Endothelial cell of umbilical vein (primary cell): Measurements from ENCODE around the gene TMOD2. TPM values are rescaled to one million over a fixed set of nuclear protein-coding genes. Genes with fewer than 3 reads are reported as not detected.

Experiments used
- BruUV-seq: library from RNA; stranded (reverse); fragments of 400-500 nt; replicated peaks from 2 replicates; lab custom pipeline; 2021; lab: Mats Ljungman, UMichigan
- CTCF ChIA-PET: fragments of 300-600, 350-600 bp; sonication (Branson Sonifier 250); formaldehyde crosslinking; loops from one replicate; lab custom pipeline; 2021; ENCODE audit warnings: antibody characterized with exemption, inconsistent platforms; lab: Charles Lee
- POLR2A ChIA-PET: fragments of 300-600, 350-600 bp; sonication (Branson Sonifier 250); formaldehyde crosslinking; loops from one replicate; lab custom pipeline; 2021; ENCODE audit warnings: antibody characterized with exemption, inconsistent platforms; lab: Charles Lee
- DNase-seq: peaks from one replicate; pipeline ENCODE4 v3.0.0-alpha.2; 2011; ENCODE audit warnings: low read depth, low spot score
- FAIRE-seq: peaks from 2 replicates; lab custom pipeline; 2011; peaks lifted over from hg19 to GRCh38; lab: Jason Lieb, UNC
- H2AFZ ChIP-seq: 2 replicates; pipeline ENCODE4 v1.6.0; 2012; ENCODE audit warnings: low read depth, low read length, control low read depth, inconsistent platforms
- H3K27ac ChIP-seq: 2 replicates; pipeline ENCODE4 v1.5.1; 2011; ENCODE audit warnings: low read depth, mild to moderate bottlenecking, control low read depth, low read length, moderate library complexity; ENCODE audit not compliant: insufficient read depth
- H3K27me3 ChIP-seq, 2 experiments: 2 replicates each; pipeline versions ENCODE4 v1.6.0 to v1.6.1; 2011; ENCODE audit warnings: low read length in 2 of 2, mixed read lengths in 1 of 2; ENCODE audit not compliant: control insufficient read depth in 2 of 2, insufficient read depth in 2 of 2
- H3K36me3 ChIP-seq, 2 experiments: 2 replicates in 1 of 2; 3 replicates in 1 of 2; pipeline ENCODE4 v1.5.1; 2011; ENCODE audit warnings: low read length in 2 of 2, mild to moderate bottlenecking in 1 of 2, moderate library complexity in 1 of 2; ENCODE audit not compliant: control insufficient read depth in 2 of 2, insufficient read depth in 2 of 2; ENCODE audit errors: extremely low read depth in 1 of 2
- H3K4me1 ChIP-seq: 3 replicates; pipeline ENCODE4 v1.5.1; 2011; ENCODE audit warnings: mild to moderate bottlenecking, low read length; ENCODE audit not compliant: control insufficient read depth, insufficient read depth; ENCODE audit errors: extremely low read depth
- H3K4me2 ChIP-seq: 2 replicates; pipeline ENCODE4 v1.6.1; 2011; ENCODE audit warnings: low read length, control low read depth, mixed read lengths; ENCODE audit not compliant: insufficient read depth
- H3K4me3 ChIP-seq, 3 experiments: fragments of 200-600 bp in 1 of 3; sonication (generic), shearing (Covaris generic) in 1 of 3; replicated peaks in 1 of 3; 2 replicates each; pipeline ENCODE4 v1.5.1; 2011 to 2016; ENCODE audit warnings: control low read depth in 3 of 3, low read length in 3 of 3, mild to moderate bottlenecking in 2 of 3, inconsistent platforms in 1 of 3, low read depth in 1 of 3, moderate library complexity in 1 of 3; ENCODE audit not compliant: insufficient read depth in 1 of 3
- H3K79me2 ChIP-seq: 2 replicates; pipeline ENCODE4 v1.6.0; 2012; ENCODE audit warnings: low read length, inconsistent platforms; ENCODE audit not compliant: control insufficient read depth, insufficient read depth
- H3K9ac ChIP-seq: replicated peaks from 2 replicates; pipeline ENCODE3; 2011; ENCODE audit warnings: low read length, control low read depth; ENCODE audit not compliant: insufficient read depth; ENCODE audit errors: extremely low read depth
- H3K9me1 ChIP-seq: replicated peaks from 3 replicates; pipeline ENCODE4 v1.6.0; 2011; ENCODE audit warnings: mild to moderate bottlenecking, low read length; ENCODE audit not compliant: control insufficient read depth, insufficient read depth; ENCODE audit errors: extremely low read depth
- H3K9me3 ChIP-seq: replicated peaks from 2 replicates; pipeline ENCODE4 v1.5.1; 2012; ENCODE audit warnings: low read length, inconsistent platforms; ENCODE audit not compliant: control insufficient read depth, insufficient read depth
- H4K20me1 ChIP-seq: replicated peaks from 2 replicates; pipeline ENCODE3; 2011; ENCODE audit warnings: mild to moderate bottlenecking, low read length; ENCODE audit not compliant: control insufficient read depth, insufficient read depth; ENCODE audit errors: extremely low read depth
- CTCF ChIP-seq, 2 donors: IDR thresholded peaks; 1 replicate in 1 of 2; 2 replicates in 1 of 2; pipeline ENCODE4 v1.5.1; 2011; ENCODE audit warnings: low read length in 2 of 2, mild to moderate bottlenecking in 2 of 2, moderate library complexity in 2 of 2, control low read depth in 1 of 2, inconsistent platforms in 1 of 2, low read depth in 1 of 2; ENCODE audit not compliant: insufficient read depth in 1 of 2; ENCODE audit errors: extremely low read depth in 1 of 2
- FOS ChIP-seq: IDR thresholded peaks from 2 replicates; pipeline ENCODE4 v1.6.1; 2011; ENCODE audit warnings: mild to moderate bottlenecking, low read length, moderate library complexity, borderline replicate concordance; ENCODE audit not compliant: insufficient read depth
- GATA2 ChIP-seq: IDR thresholded peaks from 2 replicates; pipeline ENCODE4 v1.7.0; 2011; ENCODE audit warnings: low read depth, mild to moderate bottlenecking, moderate library complexity, mixed read lengths, low read length; ENCODE audit not compliant: insufficient read length, insufficient read depth
- MAX ChIP-seq: IDR thresholded peaks from 2 replicates; pipeline ENCODE4 v1.6.1; 2011; ENCODE audit not compliant: insufficient read depth, insufficient read length
- MYC ChIP-seq: IDR thresholded peaks from one replicate; pipeline ENCODE4 v1.6.1; 2011; ENCODE audit warnings: mild to moderate bottlenecking, low read depth, low read length
- POLR2A ChIP-seq: IDR thresholded peaks from 2 replicates; pipeline ENCODE4 v1.6.1; 2012; ENCODE audit warnings: low read depth, mild to moderate bottlenecking, control low read depth, low read length
- dilution Hi-C: fragments of 300-500 bp; cut with MboI; formaldehyde crosslinking; loops from one replicate; pipeline ENCODE4 v1.15.0; 2019; ENCODE audit warnings: low sequenced_read_pairs; ENCODE audit not compliant: extremely low pct_ligation_motif_present
- intact Hi-C: fragments of 100-400 bp; cut with micrococcal nuclease; formaldehyde crosslinking; loops from one replicate; pipeline ENCODE4 v1.10.0; 2022
- polyA plus RNA-seq, 4 experiments: library from polyadenylated mRNA; depleted of rRNA in 3 of 4; stranded (reverse) in 3 of 4; unstranded in 1 of 4; fragments of >200 nt; gene quantifications; 2 replicates each; pipeline versions ENCODE4 v1.2.1 to v1.2.3, GENCODE V29; 2011 to 2012; ENCODE audit warnings: missing spikeins in 1 of 4
- total RNA-seq: library from RNA; stranded (reverse); gene quantifications from 2 replicates; pipeline ENCODE4 v1.2.3, GENCODE V29; 2021

Gene TMOD2
- total and polyA plus RNA-seq, 2 donors (not counting 3 experiments of a cell fraction or from before 2014, with no cell fraction given) = 0.46 to 2.7 TPM

GRCh38 chr15:51751697-51752683 lies 593 bp downstream of the TMOD2 start:
- CTCF ChIA-PET = interaction anchor here (1.4 to 1.7 kb wide), 3 partner anchors 18 to 102 kb away, joined by 4 to 11 read pairs (median 9); no protein-coding TSS in a partner anchor
- no peak for FAIRE-seq
- no peak for TF ChIP-seq POLR2A
- no peak for TF ChIP-seq MYC
- no peak for TF ChIP-seq GATA2
- no peak for TF ChIP-seq MAX
- TF ChIP-seq CTCF (IDR thresholded peaks at IDR 0.05; ENCODE audit: extremely low read depth in 1 of 2, insufficient read depth in 1 of 2, low read depth in 1 of 2, low read length in 2 of 2) = no peak
- no peak for TF ChIP-seq FOS

More at GRCh38 chr15:51751697-51752683, 593 bp downstream of the TMOD2 start:
- intact Hi-C loops (loop anchor here (1.0 kb wide), 1 partner anchor 24 kb away; no protein-coding TSS in a partner anchor), dilution Hi-C loops (no loop called here)
- no peaks in the 10 kb centered on the region for H4K20me1 ChIP-seq
- no peak overlapping the region for H3K9ac ChIP-seq
- peaks cover 65% of the 10 kb centered on the region in 2 experiments for H3K27me3 ChIP-seq
- H3K9me3 ChIP-seq = no peaks in the 10 kb centered on the region
- H2AFZ ChIP-seq = peak overlapping the region; percentile 58
- no peak overlapping the region for H3K27ac ChIP-seq
- peak overlapping the region; percentile 26 to 54 (median 40) for H3K4me3 ChIP-seq
- peak; percentile 24 for DNase-seq
- peak overlapping the region; percentile 43 for H3K4me2 ChIP-seq
- H3K9me1 ChIP-seq = no peaks in the 10 kb centered on the region
- POLR2A ChIA-PET = no interaction called here
- H3K79me2 ChIP-seq = no peaks in the 10 kb centered on the region
- no peaks in the 10 kb centered on the region for H3K36me3 ChIP-seq
- BruUV-seq = no TSS peak
- peaks cover 3% of the 10 kb centered on the region for H3K4me1 ChIP-seq
